ENCODE measurements around the gene CCDC137. TPM values are rescaled to one million over a fixed set of nuclear protein-coding genes. Genes with fewer than 3 reads are reported as not detected.

The CCDC137 gene
- total RNA-seq, 6 donors from 2014 or later, result 10.8 to 49.2 (median 12.6) TPM

DNA sequence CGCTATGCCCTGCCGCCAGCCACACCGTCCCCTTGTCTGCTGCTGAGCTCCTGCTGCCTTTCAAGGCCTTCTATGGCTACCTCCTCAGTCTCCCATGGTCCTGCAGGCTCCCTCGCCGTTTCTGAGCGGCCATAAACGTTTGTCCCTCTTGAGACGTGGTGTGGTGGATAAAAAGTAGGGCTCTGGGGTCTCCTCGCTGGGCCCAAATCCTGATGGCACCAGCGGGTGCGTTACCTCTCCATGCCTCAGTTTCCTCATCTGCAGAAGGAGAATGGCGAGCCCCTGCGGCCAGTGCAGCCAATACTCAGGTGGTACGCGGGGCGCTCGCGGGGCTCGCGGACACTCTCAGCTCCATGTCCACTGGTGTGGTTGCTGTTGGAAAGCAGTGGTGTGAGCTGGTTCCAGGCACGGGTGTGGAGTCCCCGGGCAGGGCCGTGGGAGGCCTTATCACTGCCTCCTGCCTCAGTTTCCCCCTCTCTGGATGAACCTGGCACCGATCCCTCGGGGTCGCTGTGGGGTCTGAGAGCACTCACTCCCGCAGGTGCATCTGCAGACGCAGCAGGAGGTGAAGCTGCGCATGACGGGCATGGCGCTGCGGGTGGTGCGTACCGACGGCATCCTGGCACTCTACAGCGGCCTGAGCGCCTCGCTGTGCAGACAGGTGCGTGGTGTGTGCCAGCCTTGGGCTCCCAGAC, 48.0 kb downstream of the CCDC137 start:
- Histone ChIP-seq H3K4me1 (peaks cover 26 to 41% (median 36%) of the 10 kb centered on the region in 4 donors), H3K4me3 (no peak overlapping the region)
- peak in 1 of 2 donors; percentile 77 for DNase-seq

GRCh38 chr17:81715107-81715871, 48.8 kb downstream of the CCDC137 start:
- no peaks in the 10 kb centered on the region for H3K9me3 ChIP-seq
- H3K27me3 ChIP-seq, result no peaks in the 10 kb centered on the region
- no peak for TF ChIP-seq POLR2A (IDR thresholded peaks at IDR 0.05)
- TF ChIP-seq POLR2AphosphoS5 (IDR thresholded peaks at IDR 0.05), result no peak
- no peak for TF ChIP-seq EP300 (IDR thresholded peaks at IDR 0.05)
- TF ChIP-seq, protein P1, sequence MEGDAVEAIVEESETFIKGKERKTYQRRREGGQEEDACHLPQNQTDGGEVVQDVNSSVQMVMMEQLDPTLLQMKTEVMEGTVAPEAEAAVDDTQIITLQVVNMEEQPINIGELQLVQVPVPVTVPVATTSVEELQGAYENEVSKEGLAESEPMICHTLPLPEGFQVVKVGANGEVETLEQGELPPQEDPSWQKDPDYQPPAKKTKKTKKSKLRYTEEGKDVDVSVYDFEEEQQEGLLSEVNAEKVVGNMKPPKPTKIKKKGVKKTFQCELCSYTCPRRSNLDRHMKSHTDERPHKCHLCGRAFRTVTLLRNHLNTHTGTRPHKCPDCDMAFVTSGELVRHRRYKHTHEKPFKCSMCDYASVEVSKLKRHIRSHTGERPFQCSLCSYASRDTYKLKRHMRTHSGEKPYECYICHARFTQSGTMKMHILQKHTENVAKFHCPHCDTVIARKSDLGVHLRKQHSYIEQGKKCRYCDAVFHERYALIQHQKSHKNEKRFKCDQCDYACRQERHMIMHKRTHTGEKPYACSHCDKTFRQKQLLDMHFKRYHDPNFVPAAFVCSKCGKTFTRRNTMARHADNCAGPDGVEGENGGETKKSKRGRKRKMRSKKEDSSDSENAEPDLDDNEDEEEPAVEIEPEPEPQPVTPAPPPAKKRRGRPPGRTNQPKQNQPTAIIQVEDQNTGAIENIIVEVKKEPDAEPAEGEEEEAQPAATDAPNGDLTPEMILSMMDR (IDR thresholded peaks at IDR 0.05), result no peak
- ATAC-seq (ENCODE audit: low FRiP score in 2 of 2), result no peak
- DNase-seq, result peak in 1 of 2 donors; percentile 80
- H3K4me3 ChIP-seq, result no peak overlapping the region
- 96 to 100% methylated on average over 9 to 14 of the region's 32 CpGs for WGBS, 2 donors
- no peak overlapping the region for H3K27ac ChIP-seq
- H3K4me1 ChIP-seq, result peaks cover 25 to 36% (median 32%) of the 10 kb centered on the region in 4 donors
- peaks cover 0 to 7% (median 2%) of the 10 kb centered on the region in 4 donors for H3K36me3 ChIP-seq

More for the DNA sequence above, 48.0 kb downstream of the CCDC137 start:
- TF ChIP-seq EP300 (IDR thresholded peaks at IDR 0.05) (no peak), POLR2A (IDR thresholded peaks at IDR 0.05) (no peak), POLR2AphosphoS5 (IDR thresholded peaks at IDR 0.05) (no peak)
- TF ChIP-seq, protein P1 (IDR thresholded peaks at IDR 0.05), result no peak
- ATAC-seq (ENCODE audit: low FRiP score in 2 of 2), result no peak
- 94 to 96% methylated on average over 21 to 34 of the region's 39 CpGs for WGBS, 2 donors
- Histone ChIP-seq H3K27me3 (no peaks in the 10 kb centered on the region), H3K27ac (no peak overlapping the region), H3K36me3 (peaks cover 0 to 5% (median 2%) of the 10 kb centered on the region in 4 donors), H3K9me3 (no peaks in the 10 kb centered on the region)

GRCh38 chr17:81715872-81716673, 49.5 kb downstream of the CCDC137 start:
- H3K36me3 ChIP-seq, result peaks cover 0 to 7% (median 2%) of the 10 kb centered on the region in 4 donors
- DNase-seq, result peak in 1 of 2 donors; percentile 77
- WGBS, 2 donors, result 91% methylated on average over 41 of the region's 43 CpGs; no CpG with 5 or more reads in 1 of the 2 donors
- H3K9me3 ChIP-seq, result no peaks in the 10 kb centered on the region
- no peak overlapping the region for H3K4me3 ChIP-seq
- H3K27me3 ChIP-seq, result no peaks in the 10 kb centered on the region
- H3K27ac ChIP-seq, result no peak overlapping the region
- peaks cover 17 to 28% (median 24%) of the 10 kb centered on the region in 4 donors for H3K4me1 ChIP-seq
- ATAC-seq (ENCODE audit: low FRiP score in 2 of 2), result no peak
- TF ChIP-seq EP300 (IDR thresholded peaks at IDR 0.05), result no peak
- TF ChIP-seq, protein P1 (IDR thresholded peaks at IDR 0.05), result no peak
- TF ChIP-seq POLR2A (IDR thresholded peaks at IDR 0.05), result no peak
- no peak for TF ChIP-seq POLR2AphosphoS5 (IDR thresholded peaks at IDR 0.05)

DNA sequence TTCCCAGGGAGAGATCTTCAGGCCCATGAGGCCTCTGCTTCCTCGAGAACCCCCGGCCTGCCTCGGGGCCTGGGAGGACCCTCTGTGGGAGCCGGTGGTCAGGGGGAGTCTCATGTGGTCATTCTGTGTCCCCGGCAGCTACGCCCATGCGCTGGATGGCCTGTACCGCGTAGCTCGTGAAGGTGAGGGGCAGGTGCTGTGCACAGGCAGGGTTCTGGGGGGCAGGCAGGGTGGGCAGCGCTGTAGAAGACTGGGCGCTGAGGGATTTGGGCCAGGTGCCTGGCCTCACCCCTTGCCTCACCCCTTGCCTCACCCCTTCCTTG, 50.1 kb downstream of the CCDC137 start:
- 88 to 96% methylated on average over 3 to 5 of the region's 12 CpGs for WGBS, 2 donors
- no peak for TF ChIP-seq POLR2A (IDR thresholded peaks at IDR 0.05)
- TF ChIP-seq, protein P1 (IDR thresholded peaks at IDR 0.05), result no peak
- no peak for TF ChIP-seq EP300 (IDR thresholded peaks at IDR 0.05)
- no peak for TF ChIP-seq POLR2AphosphoS5 (IDR thresholded peaks at IDR 0.05)
- peaks cover 0 to 7% (median 2%) of the 10 kb centered on the region in 4 donors for H3K36me3 ChIP-seq
- no peaks in the 10 kb centered on the region for H3K27me3 ChIP-seq
- no peaks in the 10 kb centered on the region for H3K9me3 ChIP-seq
- ATAC-seq (ENCODE audit: low FRiP score in 2 of 2) (no peak), DNase-seq (peak in 1 of 2 donors; percentile 74)
- peaks cover 12 to 25% (median 19%) of the 10 kb centered on the region in 4 donors for H3K4me1 ChIP-seq
- no peak overlapping the region for H3K27ac ChIP-seq
- H3K4me3 ChIP-seq, result no peak overlapping the region
